SK-N-SH treated with all-trans-retinoic acid at 6 μM for 48 hours (cell line): ENCODE measurements around the gene SPACDR.

Experiments used
- GLIS3 ChIP-seq: fragments of 250-450 bp; sonication (Bioruptor Pico); IDR thresholded peaks from 2 replicates; pipeline ENCODE4 v1.5.0; 2020; ENCODE audit warnings: mild to moderate bottlenecking, moderate library complexity
- OSR1 ChIP-seq: fragments of 250-450 bp; sonication (Bioruptor Pico); IDR thresholded peaks from 2 replicates; pipeline ENCODE4 v1.8.0; 2022; ENCODE audit warnings: moderate library complexity, mild to moderate bottlenecking, inconsistent platforms
- ZFP3 ChIP-seq: fragments of 250-450 bp; sonication (Bioruptor Pico); IDR thresholded peaks from 2 replicates; pipeline ENCODE4 v1.5.0; 2020; ENCODE audit warnings: mild to moderate bottlenecking, moderate library complexity
- ZNF565 ChIP-seq: fragments of 450-650 bp; formaldehyde crosslinking; conservative IDR thresholded peaks from 2 replicates; pipeline ENCODE4 v1.5.0; 2020; ENCODE audit warnings: low read depth, mild to moderate bottlenecking, moderate library complexity
- TF ChIP-seq, protein P1 (sequence below): fragments of 250-450 bp; sonication (Bioruptor Pico); IDR thresholded peaks from 2 replicates; pipeline ENCODE4 v1.5.1; 2020; ENCODE audit warnings: low read depth, mild to moderate bottlenecking, moderate library complexity
- TF ChIP-seq, protein P2 (sequence below): fragments of 250-450 bp; sonication (Bioruptor Pico); IDR thresholded peaks from 2 replicates; pipeline ENCODE4 v1.8.0; 2021; ENCODE audit warnings: low read depth, mild to moderate bottlenecking, moderate library complexity, borderline replicate concordance
- TF ChIP-seq, protein P3 (sequence below): fragments of 250-450 bp; sonication (Bioruptor Pico); IDR thresholded peaks from 2 replicates; pipeline ENCODE4 v1.8.0; 2020; ENCODE audit warnings: mild to moderate bottlenecking, moderate library complexity, borderline replicate concordance
- TF ChIP-seq, protein P4 (sequence below): fragments of 250-450 bp; sonication (Bioruptor Pico); IDR thresholded peaks from 2 replicates; pipeline ENCODE4 v1.5.0; 2020; ENCODE audit warnings: mild to moderate bottlenecking, moderate library complexity

DNA sequence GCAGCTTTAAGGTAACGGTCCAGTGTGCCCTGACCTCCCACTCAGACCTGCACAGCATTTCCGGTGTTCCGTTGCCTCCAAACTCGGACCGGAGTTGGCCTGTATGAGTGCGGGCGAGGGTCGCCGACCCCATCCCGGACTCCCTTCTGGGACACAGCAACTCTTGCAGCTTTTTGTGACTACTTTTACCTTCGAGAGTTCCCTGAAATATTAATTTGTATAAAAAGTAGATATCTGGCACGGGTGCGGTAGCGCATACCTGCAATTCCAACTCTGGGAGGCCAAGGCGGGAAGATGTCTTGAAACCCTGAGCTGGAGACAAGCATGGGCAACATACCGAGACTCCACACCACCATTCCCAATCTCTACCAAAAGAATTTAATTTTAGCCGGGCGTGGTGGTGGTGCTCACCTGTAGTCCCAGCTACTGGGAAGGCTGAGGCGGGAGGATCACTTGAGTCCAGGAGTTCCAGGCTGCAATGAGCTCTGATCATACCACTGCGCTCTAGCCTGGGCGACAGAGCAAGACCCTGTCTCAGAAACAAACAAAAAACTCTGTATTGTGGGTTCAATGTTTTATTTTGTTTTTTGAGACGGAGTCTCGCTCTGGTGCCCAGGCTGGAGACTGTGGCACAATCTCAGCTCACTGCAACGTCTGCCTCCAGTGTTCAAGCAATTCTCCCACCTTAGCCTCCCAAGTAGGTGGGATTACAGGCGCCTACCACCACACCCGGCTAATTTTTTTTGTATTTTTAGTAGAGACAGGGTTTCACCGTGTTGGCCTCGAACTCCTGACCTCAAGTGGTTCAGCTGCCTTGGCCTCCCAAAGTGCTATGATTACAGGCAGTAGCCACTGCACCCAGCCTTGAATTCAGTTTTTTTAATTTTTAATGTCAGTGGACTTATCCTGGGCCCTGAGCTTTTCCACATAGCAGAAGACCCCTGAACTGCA is 26.6 kb downstream of the SPACDR start:
- TF ChIP-seq, protein P1, sequence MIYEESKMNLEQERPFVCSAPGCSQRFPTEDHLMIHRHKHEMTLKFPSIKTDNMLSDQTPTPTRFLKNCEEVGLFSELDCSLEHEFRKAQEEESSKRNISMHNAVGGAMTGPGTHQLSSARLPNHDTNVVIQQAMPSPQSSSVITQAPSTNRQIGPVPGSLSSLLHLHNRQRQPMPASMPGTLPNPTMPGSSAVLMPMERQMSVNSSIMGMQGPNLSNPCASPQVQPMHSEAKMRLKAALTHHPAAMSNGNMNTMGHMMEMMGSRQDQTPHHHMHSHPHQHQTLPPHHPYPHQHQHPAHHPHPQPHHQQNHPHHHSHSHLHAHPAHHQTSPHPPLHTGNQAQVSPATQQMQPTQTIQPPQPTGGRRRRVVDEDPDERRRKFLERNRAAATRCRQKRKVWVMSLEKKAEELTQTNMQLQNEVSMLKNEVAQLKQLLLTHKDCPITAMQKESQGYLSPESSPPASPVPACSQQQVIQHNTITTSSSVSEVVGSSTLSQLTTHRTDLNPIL (CRISPR knock-in tag) = no peak
- TF ChIP-seq OSR1 (CRISPR knock-in tag) (no peak), ZNF565 (CRISPR knock-in tag) (no peak), ZFP3 (no peak), GLIS3 (CRISPR knock-in tag) (no peak)
- TF ChIP-seq, protein P2, sequence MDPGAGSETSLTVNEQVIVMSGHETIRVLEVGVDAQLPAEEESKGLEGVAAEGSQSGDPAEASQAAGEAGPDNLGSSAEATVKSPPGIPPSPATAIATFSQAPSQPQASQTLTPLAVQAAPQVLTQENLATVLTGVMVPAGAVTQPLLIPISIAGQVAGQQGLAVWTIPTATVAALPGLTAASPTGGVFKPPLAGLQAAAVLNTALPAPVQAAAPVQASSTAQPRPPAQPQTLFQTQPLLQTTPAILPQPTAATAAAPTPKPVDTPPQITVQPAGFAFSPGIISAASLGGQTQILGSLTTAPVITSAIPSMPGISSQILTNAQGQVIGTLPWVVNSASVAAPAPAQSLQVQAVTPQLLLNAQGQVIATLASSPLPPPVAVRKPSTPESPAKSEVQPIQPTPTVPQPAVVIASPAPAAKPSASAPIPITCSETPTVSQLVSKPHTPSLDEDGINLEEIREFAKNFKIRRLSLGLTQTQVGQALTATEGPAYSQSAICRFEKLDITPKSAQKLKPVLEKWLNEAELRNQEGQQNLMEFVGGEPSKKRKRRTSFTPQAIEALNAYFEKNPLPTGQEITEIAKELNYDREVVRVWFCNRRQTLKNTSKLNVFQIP (CRISPR knock-in tag) = no peak
- TF ChIP-seq, protein P3, sequence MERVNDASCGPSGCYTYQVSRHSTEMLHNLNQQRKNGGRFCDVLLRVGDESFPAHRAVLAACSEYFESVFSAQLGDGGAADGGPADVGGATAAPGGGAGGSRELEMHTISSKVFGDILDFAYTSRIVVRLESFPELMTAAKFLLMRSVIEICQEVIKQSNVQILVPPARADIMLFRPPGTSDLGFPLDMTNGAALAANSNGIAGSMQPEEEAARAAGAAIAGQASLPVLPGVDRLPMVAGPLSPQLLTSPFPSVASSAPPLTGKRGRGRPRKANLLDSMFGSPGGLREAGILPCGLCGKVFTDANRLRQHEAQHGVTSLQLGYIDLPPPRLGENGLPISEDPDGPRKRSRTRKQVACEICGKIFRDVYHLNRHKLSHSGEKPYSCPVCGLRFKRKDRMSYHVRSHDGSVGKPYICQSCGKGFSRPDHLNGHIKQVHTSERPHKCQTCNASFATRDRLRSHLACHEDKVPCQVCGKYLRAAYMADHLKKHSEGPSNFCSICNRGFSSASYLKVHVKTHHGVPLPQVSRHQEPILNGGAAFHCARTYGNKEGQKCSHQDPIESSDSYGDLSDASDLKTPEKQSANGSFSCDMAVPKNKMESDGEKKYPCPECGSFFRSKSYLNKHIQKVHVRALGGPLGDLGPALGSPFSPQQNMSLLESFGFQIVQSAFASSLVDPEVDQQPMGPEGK = no peak
- TF ChIP-seq, protein P4, sequence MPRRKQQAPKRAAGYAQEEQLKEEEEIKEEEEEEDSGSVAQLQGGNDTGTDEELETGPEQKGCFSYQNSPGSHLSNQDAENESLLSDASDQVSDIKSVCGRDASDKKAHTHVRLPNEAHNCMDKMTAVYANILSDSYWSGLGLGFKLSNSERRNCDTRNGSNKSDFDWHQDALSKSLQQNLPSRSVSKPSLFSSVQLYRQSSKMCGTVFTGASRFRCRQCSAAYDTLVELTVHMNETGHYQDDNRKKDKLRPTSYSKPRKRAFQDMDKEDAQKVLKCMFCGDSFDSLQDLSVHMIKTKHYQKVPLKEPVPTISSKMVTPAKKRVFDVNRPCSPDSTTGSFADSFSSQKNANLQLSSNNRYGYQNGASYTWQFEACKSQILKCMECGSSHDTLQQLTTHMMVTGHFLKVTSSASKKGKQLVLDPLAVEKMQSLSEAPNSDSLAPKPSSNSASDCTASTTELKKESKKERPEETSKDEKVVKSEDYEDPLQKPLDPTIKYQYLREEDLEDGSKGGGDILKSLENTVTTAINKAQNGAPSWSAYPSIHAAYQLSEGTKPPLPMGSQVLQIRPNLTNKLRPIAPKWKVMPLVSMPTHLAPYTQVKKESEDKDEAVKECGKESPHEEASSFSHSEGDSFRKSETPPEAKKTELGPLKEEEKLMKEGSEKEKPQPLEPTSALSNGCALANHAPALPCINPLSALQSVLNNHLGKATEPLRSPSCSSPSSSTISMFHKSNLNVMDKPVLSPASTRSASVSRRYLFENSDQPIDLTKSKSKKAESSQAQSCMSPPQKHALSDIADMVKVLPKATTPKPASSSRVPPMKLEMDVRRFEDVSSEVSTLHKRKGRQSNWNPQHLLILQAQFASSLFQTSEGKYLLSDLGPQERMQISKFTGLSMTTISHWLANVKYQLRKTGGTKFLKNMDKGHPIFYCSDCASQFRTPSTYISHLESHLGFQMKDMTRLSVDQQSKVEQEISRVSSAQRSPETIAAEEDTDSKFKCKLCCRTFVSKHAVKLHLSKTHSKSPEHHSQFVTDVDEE (CRISPR knock-in tag) = no peak
